ENCODE data around the gene ZNF800.

GRCh38 chr7:127419196-127419595 lies 26.7 kb upstream of the ZNF800 start:
- TF ChIP-seq CTCF (IDR thresholded peaks at IDR 0.05), result no peak
- no peak for TF ChIP-seq EP300 (IDR thresholded peaks at IDR 0.05; ENCODE audit: low read depth)
- TF ChIP-seq POLR2A (IDR thresholded peaks at IDR 0.05), result no peak
- no peak for TF ChIP-seq POLR2AphosphoS5 (IDR thresholded peaks at IDR 0.05)

Data from transverse colon (tissue), 4 donors.